Esophagus squamous epithelium (tissue), 4 donors: ENCODE measurements around the gene CARD8.

ENCODE experiments used
- CTCF ChIP-seq, 6 experiments: fragments of 450-650 bp in 4 of 6; fragments of 200-600 bp in 2 of 6; sonication (generic) in 2 of 6; IDR thresholded peaks; one replicate each; pipeline ENCODE4 v1.5.1; 2016 to 2019; ENCODE audit warnings: antibody characterized with exemption in 6 of 6, mild to moderate bottlenecking in 4 of 6, moderate library complexity in 4 of 6
- POLR2A ChIP-seq, 4 donors: fragments of 450-650 bp; IDR thresholded peaks; one replicate each; pipeline ENCODE4 v1.6.1; 2017; ENCODE audit warnings: antibody characterized with exemption in 4 of 4, mild to moderate bottlenecking in 4 of 4, moderate library complexity in 3 of 4

GRCh38 chr19:48274173-48274572 is 18.5 kb upstream of the CARD8 start:
- TF ChIP-seq CTCF (IDR thresholded peaks at IDR 0.05) (no peak), POLR2A (IDR thresholded peaks at IDR 0.05) (no peak)
